DND-41 (cell line): ENCODE data around the gene TMEM154.

Experiments
- ATAC-seq: fragments of 200-7000 bp; cut with Tn5 transposase; 3 replicates; pipeline ENCODE4 v1.9.1; 2021; ENCODE audit warnings: low read depth; ENCODE audit not compliant: insufficient read depth
- DNase-seq: peaks from one replicate; pipeline ENCODE4 v3.0.0-alpha.2; 2020
- H2AFZ ChIP-seq: 2 replicates; pipeline ENCODE4 v1.6.0; 2012; ENCODE audit warnings: low read depth, low read length
- H3K27ac ChIP-seq: 2 replicates; pipeline ENCODE4 v1.5.1; 2012; ENCODE audit warnings: low read length, inconsistent platforms
- H3K27me3 ChIP-seq: fragments of 200-600 bp; sonication (generic); 2 replicates; pipeline ENCODE4 v1.6.0; 2012; ENCODE audit warnings: low read length, mild to moderate bottlenecking, inconsistent platforms; ENCODE audit not compliant: insufficient read depth, poor library complexity
- H3K36me3 ChIP-seq: 2 replicates; pipeline ENCODE4 v1.5.1; 2012; ENCODE audit warnings: low read length, inconsistent platforms; ENCODE audit not compliant: insufficient read depth
- H3K4me1 ChIP-seq: 2 replicates; pipeline ENCODE4 v1.5.1; 2012; ENCODE audit warnings: mild to moderate bottlenecking, low read length; ENCODE audit not compliant: insufficient read depth
- H3K4me2 ChIP-seq: 2 replicates; pipeline ENCODE4 v1.6.0; 2012; ENCODE audit warnings: mild to moderate bottlenecking, moderate library complexity, low read length, inconsistent platforms; ENCODE audit not compliant: insufficient read depth
- H3K4me3 ChIP-seq, 2 experiments: fragments of 200-600 bp in 1 of 2; shearing (Covaris generic) in 1 of 2; 2 replicates each; pipeline ENCODE4 v1.5.1; 2012 to 2016; ENCODE audit warnings: inconsistent platforms in 2 of 2, low read length in 2 of 2, mild to moderate bottlenecking in 2 of 2, low read depth in 1 of 2, moderate library complexity in 1 of 2
- H3K79me2 ChIP-seq: 2 replicates; pipeline ENCODE4 v1.6.0; 2012; ENCODE audit warnings: low read length, inconsistent platforms; ENCODE audit not compliant: insufficient read depth
- H3K9ac ChIP-seq: 2 replicates; pipeline ENCODE4 v1.6.0; 2012; ENCODE audit warnings: low read depth, mild to moderate bottlenecking, inconsistent platforms, low read length, moderate library complexity
- H3K9me3 ChIP-seq: 2 replicates; pipeline ENCODE4 v1.5.1; 2012; ENCODE audit warnings: low read length, moderate library complexity, mild to moderate bottlenecking, inconsistent platforms; ENCODE audit not compliant: insufficient read depth, severe bottlenecking
- H4K20me1 ChIP-seq: 2 replicates; pipeline ENCODE4 v1.6.0; 2012; ENCODE audit warnings: low read length; ENCODE audit not compliant: insufficient read depth
- EZH2 ChIP-seq: IDR thresholded peaks from 3 replicates; pipeline ENCODE4 v1.6.1; 2012; ENCODE audit warnings: borderline replicate concordance, low read depth, mild to moderate bottlenecking, moderate library complexity, low read length, inconsistent platforms; ENCODE audit not compliant: severe bottlenecking
- TF ChIP-seq, protein P1 (sequence below): IDR thresholded peaks from 2 replicates; pipeline ENCODE4 v1.5.1; 2012; ENCODE audit warnings: borderline replicate concordance, low read length, moderate library complexity, mild to moderate bottlenecking; ENCODE audit not compliant: poor library complexity, severe bottlenecking; ENCODE audit errors: extremely low read depth

TMEM154 gene

DNA sequence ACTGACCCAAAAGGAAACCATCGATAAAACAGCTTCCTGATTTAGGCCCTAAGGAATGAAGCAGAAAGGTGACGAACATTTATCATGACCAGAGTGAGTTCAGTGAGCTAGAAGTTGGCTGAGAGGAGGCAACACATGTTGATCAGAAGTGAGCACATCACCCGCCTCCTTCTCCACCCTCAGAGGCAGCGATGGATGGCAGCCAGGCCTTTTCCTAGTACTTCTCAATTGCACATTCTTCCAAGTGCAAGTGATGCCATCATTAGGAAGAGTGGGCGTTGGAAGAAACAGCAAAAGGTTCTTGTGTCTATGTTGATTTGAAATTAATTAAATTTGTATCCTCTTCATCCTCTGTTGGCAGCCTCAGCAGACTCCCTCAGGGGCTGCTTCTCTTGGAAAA is 51.7 kb downstream of the TMEM154 start:
- H3K4me3 ChIP-seq = no peak overlapping the region
- no peaks in the 10 kb centered on the region for H4K20me1 ChIP-seq
- peaks cover 10% of the 10 kb centered on the region for H3K36me3 ChIP-seq
- TF ChIP-seq, protein P1, sequence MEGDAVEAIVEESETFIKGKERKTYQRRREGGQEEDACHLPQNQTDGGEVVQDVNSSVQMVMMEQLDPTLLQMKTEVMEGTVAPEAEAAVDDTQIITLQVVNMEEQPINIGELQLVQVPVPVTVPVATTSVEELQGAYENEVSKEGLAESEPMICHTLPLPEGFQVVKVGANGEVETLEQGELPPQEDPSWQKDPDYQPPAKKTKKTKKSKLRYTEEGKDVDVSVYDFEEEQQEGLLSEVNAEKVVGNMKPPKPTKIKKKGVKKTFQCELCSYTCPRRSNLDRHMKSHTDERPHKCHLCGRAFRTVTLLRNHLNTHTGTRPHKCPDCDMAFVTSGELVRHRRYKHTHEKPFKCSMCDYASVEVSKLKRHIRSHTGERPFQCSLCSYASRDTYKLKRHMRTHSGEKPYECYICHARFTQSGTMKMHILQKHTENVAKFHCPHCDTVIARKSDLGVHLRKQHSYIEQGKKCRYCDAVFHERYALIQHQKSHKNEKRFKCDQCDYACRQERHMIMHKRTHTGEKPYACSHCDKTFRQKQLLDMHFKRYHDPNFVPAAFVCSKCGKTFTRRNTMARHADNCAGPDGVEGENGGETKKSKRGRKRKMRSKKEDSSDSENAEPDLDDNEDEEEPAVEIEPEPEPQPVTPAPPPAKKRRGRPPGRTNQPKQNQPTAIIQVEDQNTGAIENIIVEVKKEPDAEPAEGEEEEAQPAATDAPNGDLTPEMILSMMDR = no peak
- TF ChIP-seq EZH2 = no peak
- H3K9ac ChIP-seq = no peak overlapping the region
- no peak overlapping the region for H3K27ac ChIP-seq
- H3K4me2 ChIP-seq = no peak overlapping the region
- no peak overlapping the region for H2AFZ ChIP-seq
- no peaks in the 10 kb centered on the region for H3K27me3 ChIP-seq
- DNase-seq (no peak), ATAC-seq (no peak)
- H3K9me3 ChIP-seq = no peaks in the 10 kb centered on the region
- no peaks in the 10 kb centered on the region for H3K4me1 ChIP-seq
- H3K79me2 ChIP-seq = no peaks in the 10 kb centered on the region

DNA sequence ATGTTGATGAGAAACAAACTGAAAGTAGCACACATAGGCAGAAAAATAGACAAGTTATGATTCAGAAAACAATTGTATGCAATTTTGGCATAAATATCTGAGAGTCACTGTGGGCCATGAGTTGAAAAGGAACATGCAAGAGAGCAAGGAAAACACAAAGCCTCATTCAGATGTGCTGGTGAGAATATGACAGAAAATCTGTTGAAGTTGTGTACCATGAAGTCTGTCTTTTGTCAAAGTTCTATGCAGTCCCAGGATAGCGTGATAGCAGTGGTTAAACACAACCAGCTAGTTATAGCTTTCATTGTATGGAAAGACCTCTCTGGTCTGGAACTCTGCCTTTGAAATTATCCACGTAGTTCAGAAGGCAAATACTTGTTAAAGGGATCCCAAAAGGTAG is 53.0 kb downstream of the TMEM154 start:
- H3K36me3 ChIP-seq = peaks cover 10% of the 10 kb centered on the region
- H3K9me3 ChIP-seq = no peaks in the 10 kb centered on the region
- DNase-seq (no peak), ATAC-seq (no peak)
- H3K9ac ChIP-seq = no peak overlapping the region
- no peak overlapping the region for H3K4me3 ChIP-seq
- TF ChIP-seq, protein P1 = no peak
- no peak for TF ChIP-seq EZH2
- H2AFZ ChIP-seq = no peak overlapping the region
- H3K4me1 ChIP-seq = no peaks in the 10 kb centered on the region
- no peaks in the 10 kb centered on the region for H4K20me1 ChIP-seq
- no peak overlapping the region for H3K27ac ChIP-seq
- H3K79me2 ChIP-seq = no peaks in the 10 kb centered on the region
- H3K4me2 ChIP-seq = no peak overlapping the region
- H3K27me3 ChIP-seq = no peaks in the 10 kb centered on the region

DNA sequence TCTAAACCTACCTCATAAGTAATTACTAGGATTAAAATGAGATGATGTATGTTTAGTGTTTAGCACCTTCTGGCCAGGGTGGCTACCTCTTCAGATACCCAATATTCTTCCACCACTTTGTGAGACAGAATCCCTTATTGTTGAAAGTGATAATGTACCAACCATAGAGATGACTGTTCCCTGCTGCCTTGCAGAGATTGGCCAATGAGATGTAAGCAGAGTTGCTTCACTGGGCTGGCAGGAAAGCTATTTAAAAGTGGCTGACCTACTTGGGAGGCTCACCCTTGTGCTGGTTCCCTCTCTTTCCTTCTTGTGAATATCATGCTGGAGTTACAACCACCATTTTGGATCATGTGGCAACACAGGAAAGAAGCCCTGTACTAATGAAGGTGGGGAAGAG is 58.9 kb downstream of the TMEM154 start:
- no peak for TF ChIP-seq EZH2
- TF ChIP-seq, protein P1 = no peak
- H2AFZ ChIP-seq = no peak overlapping the region

DNA sequence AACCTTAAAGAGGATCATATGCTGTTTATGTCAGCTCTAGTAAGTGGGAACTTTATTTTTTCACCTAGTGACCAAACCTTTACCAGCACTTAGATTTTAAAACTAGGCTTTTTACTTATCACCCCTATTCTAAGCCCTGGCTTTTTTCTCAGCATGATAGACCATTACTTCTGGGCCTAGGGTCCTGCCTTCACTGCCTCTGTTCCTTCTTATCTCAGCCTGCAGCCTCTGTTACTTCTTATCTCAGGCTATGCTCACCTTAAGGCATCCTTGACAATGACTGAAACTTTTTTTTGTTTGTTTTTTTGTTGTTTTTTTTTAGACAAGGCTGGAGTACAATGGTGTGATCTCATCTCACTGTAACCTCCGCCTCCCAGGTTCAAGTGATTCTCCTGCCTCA is 59.6 kb downstream of the TMEM154 start:
- no peak overlapping the region for H2AFZ ChIP-seq
- no peaks in the 10 kb centered on the region for H3K9me3 ChIP-seq
- H3K36me3 ChIP-seq = no peaks in the 10 kb centered on the region
- no peak for DNase-seq
- no peak for TF ChIP-seq EZH2
- TF ChIP-seq, protein P1 = no peak
- no peak overlapping the region for H3K27ac ChIP-seq
- no peak overlapping the region for H3K4me2 ChIP-seq
- no peaks in the 10 kb centered on the region for H3K79me2 ChIP-seq
- no peak for ATAC-seq
- H3K27me3 ChIP-seq = no peaks in the 10 kb centered on the region
- no peak overlapping the region for H3K9ac ChIP-seq
- no peaks in the 10 kb centered on the region for H3K4me1 ChIP-seq
- H3K4me3 ChIP-seq = no peak overlapping the region
- no peaks in the 10 kb centered on the region for H4K20me1 ChIP-seq

More for the DNA sequence above, 58.9 kb downstream of the TMEM154 start:
- no peak overlapping the region for H3K4me2 ChIP-seq
- no peaks in the 10 kb centered on the region for H3K9me3 ChIP-seq
- no peak overlapping the region for H3K4me3 ChIP-seq
- H4K20me1 ChIP-seq = no peaks in the 10 kb centered on the region
- DNase-seq = no peak
- no peaks in the 10 kb centered on the region for H3K27me3 ChIP-seq
- no peak; the same call in 2 of the 3 replicates for ATAC-seq
- H3K79me2 ChIP-seq = no peaks in the 10 kb centered on the region
- no peaks in the 10 kb centered on the region for H3K4me1 ChIP-seq
- H3K9ac ChIP-seq = no peak overlapping the region
- H3K36me3 ChIP-seq = no peaks in the 10 kb centered on the region
- no peak overlapping the region for H3K27ac ChIP-seq
